ENCODE data around the gene MLH1.
A peak's percentile ranks its signal among the peaks of the same experiment; 100 is the strongest.

MLH1 gene

GRCh38 chr3:36954452-36955134 is 38.7 kb upstream of the MLH1 start:
- no peak for TF ChIP-seq CTCF (IDR thresholded peaks at IDR 0.05; ENCODE audit: insufficient read depth, low read length, poor library complexity, severe bottlenecking)
- no peak for DNase-seq (ENCODE audit: extremely low read depth, insufficient read length)
- Histone ChIP-seq H3K36me3 (ENCODE audit: control insufficient read depth, insufficient read depth, low read length) (no peaks in the 10 kb centered on the region), H3K4me3 (replicated peaks; ENCODE audit: low read depth, low read length) (no peak overlapping the region), H3K27me3 (replicated peaks; ENCODE audit: control insufficient read depth, insufficient read depth, low read length) (no peaks in the 10 kb centered on the region; the same call in 1 of the 2 replicates)

- Histone ChIP-seq H3K27me3 (replicated peaks; ENCODE audit: control insufficient read depth, insufficient read depth, low read length) (no peaks in the 10 kb centered on the region; the same call in 1 of the 2 replicates), H3K36me3 (ENCODE audit: control insufficient read depth, insufficient read depth, low read length) (no peaks in the 10 kb centered on the region), H3K4me3 (replicated peaks; ENCODE audit: low read depth, low read length) (no peak overlapping the region)
- no peak for DNase-seq (ENCODE audit: extremely low read depth, insufficient read length)
- TF ChIP-seq CTCF (IDR thresholded peaks at IDR 0.05; ENCODE audit: insufficient read depth, low read length, poor library complexity, severe bottlenecking): no peak
Measured at GRCh38 chr3:36956155-36956554, 37.2 kb upstream of the MLH1 start.

GRCh38 chr3:36957063-36957462 is 36.3 kb upstream of the MLH1 start:
- TF ChIP-seq CTCF (IDR thresholded peaks at IDR 0.05; ENCODE audit: insufficient read depth, low read length, poor library complexity, severe bottlenecking): peak; percentile 41
- H3K27me3 ChIP-seq (replicated peaks; ENCODE audit: control insufficient read depth, insufficient read depth, low read length): no peaks in the 10 kb centered on the region; the same call in 1 of the 2 replicates
- DNase-seq (ENCODE audit: extremely low read depth, insufficient read length): no peak
- H3K36me3 ChIP-seq (ENCODE audit: control insufficient read depth, insufficient read depth, low read length): no peaks in the 10 kb centered on the region
- no peak overlapping the region for H3K4me3 ChIP-seq (replicated peaks; ENCODE audit: low read depth, low read length)

GRCh38 chr3:36957862-36958686 is 35.2 kb upstream of the MLH1 start:
- DNase-seq (ENCODE audit: extremely low read depth, insufficient read length): no peak

GRCh38 chr3:36959821-36960220 is 33.5 kb upstream of the MLH1 start:
- Histone ChIP-seq H3K36me3 (ENCODE audit: control insufficient read depth, insufficient read depth, low read length) (no peaks in the 10 kb centered on the region), H3K4me3 (replicated peaks; ENCODE audit: low read depth, low read length) (no peak overlapping the region), H3K27me3 (replicated peaks; ENCODE audit: control insufficient read depth, insufficient read depth, low read length) (no peaks in the 10 kb centered on the region; the same call in 1 of the 2 replicates)
- no peak for DNase-seq (ENCODE audit: extremely low read depth, insufficient read length)
- TF ChIP-seq CTCF (IDR thresholded peaks at IDR 0.05; ENCODE audit: insufficient read depth, low read length, poor library complexity, severe bottlenecking): no peak

More at GRCh38 chr3:36957862-36958686, 35.2 kb upstream of the MLH1 start:
- Histone ChIP-seq H3K36me3 (ENCODE audit: control insufficient read depth, insufficient read depth, low read length) (no peaks in the 10 kb centered on the region), H3K27me3 (replicated peaks; ENCODE audit: control insufficient read depth, insufficient read depth, low read length) (no peaks in the 10 kb centered on the region; the same call in 1 of the 2 replicates), H3K4me3 (replicated peaks; ENCODE audit: low read depth, low read length) (no peak overlapping the region)
- TF ChIP-seq CTCF (IDR thresholded peaks at IDR 0.05; ENCODE audit: insufficient read depth, low read length, poor library complexity, severe bottlenecking): no peak

Measured in GM06990 (cell line).